ENCODE data around the gene COA6. TPM values are rescaled to one million over a fixed set of nuclear protein-coding genes. Genes with fewer than 3 reads are reported as not detected.
A peak's percentile ranks its signal among the peaks of the same experiment; 100 is the strongest.
"Not testable (repeated sequence)": the region's sequence is repeated elsewhere in the genome, so short reads cannot be mapped to it uniquely, and the experiment has no call there.

Gene COA6
- 14.3 TPM for total RNA-seq

- no peak for FAIRE-seq
- DNase-seq (ENCODE audit: low spot score in 2 of 2): peak; percentile 69 to 74
Observed at GRCh38 chr1:234373064-234373958, at the start of gene COA6. Gene COA6, plus strand, starts transcription at chr1:234373456. Its CDS starts 11 bp downstream, at chr1:234373467.

GRCh38 chr1:234324821-234325220, 48.4 kb upstream of the COA6 start:
- FAIRE-seq: no peak

GRCh38 chr1:234325878-234326496, 47.3 kb upstream of the COA6 start:
- DNase-seq (ENCODE audit: low spot score in 2 of 2): no peak
- no peak for FAIRE-seq

More at GRCh38 chr1:234324821-234325220, 48.4 kb upstream of the COA6 start:
- DNase-seq (ENCODE audit: low spot score in 2 of 2): no peak

GRCh38 chr1:234326497-234327366, 46.5 kb upstream of the COA6 start:
- FAIRE-seq: no peak
- DNase-seq (ENCODE audit: low spot score in 2 of 2): peak in 1 of 2 donors; percentile 33

GRCh38 chr1:234327577-234328164, 45.6 kb upstream of the COA6 start:
- DNase-seq (ENCODE audit: low spot score in 2 of 2) (no peak), FAIRE-seq (no peak)

GRCh38 chr1:234330843-234331215, 42.4 kb upstream of the COA6 start:
- FAIRE-seq (no peak), DNase-seq (ENCODE audit: low spot score in 2 of 2) (no peak)

- DNase-seq (ENCODE audit: low spot score in 2 of 2) (no peak), FAIRE-seq (no peak)
Observed at GRCh38 chr1:234331507-234331906, 41.7 kb upstream of the COA6 start.

GRCh38 chr1:234336359-234336758, 36.9 kb upstream of the COA6 start:
- no peak for FAIRE-seq

GRCh38 chr1:234337233-234337632, 36.0 kb upstream of the COA6 start:
- FAIRE-seq (no peak), DNase-seq (ENCODE audit: low spot score in 2 of 2) (no peak)

More at GRCh38 chr1:234336359-234336758, 36.9 kb upstream of the COA6 start:
- no peak for DNase-seq (ENCODE audit: low spot score in 2 of 2)

- FAIRE-seq: no peak
Observed at GRCh38 chr1:234340528-234340927, 32.7 kb upstream of the COA6 start.

GRCh38 chr1:234342774-234343173, 30.5 kb upstream of the COA6 start:
- FAIRE-seq (no peak), DNase-seq (ENCODE audit: low spot score in 2 of 2) (no peak)

More at GRCh38 chr1:234340528-234340927, 32.7 kb upstream of the COA6 start:
- no peak for DNase-seq (ENCODE audit: low spot score in 2 of 2)

GRCh38 chr1:234345237-234345636, 28.0 kb upstream of the COA6 start:
- FAIRE-seq (no peak), DNase-seq (ENCODE audit: low spot score in 2 of 2) (no peak)

- FAIRE-seq: no peak
Observed at GRCh38 chr1:234348964-234349363, 24.3 kb upstream of the COA6 start.

GRCh38 chr1:234355782-234356510, 17.3 kb upstream of the COA6 start:
- DNase-seq (ENCODE audit: low spot score in 2 of 2) (no peak), FAIRE-seq (no peak)

More at GRCh38 chr1:234348964-234349363, 24.3 kb upstream of the COA6 start:
- no peak for DNase-seq (ENCODE audit: low spot score in 2 of 2)

GRCh38 chr1:234356615-234357269, 16.5 kb upstream of the COA6 start:
- not testable (repeated sequence) for FAIRE-seq; DNase-seq (ENCODE audit: low spot score in 2 of 2)

- DNase-seq (ENCODE audit: low spot score in 2 of 2): no peak
- no peak for FAIRE-seq
Observed at GRCh38 chr1:234357831-234358230, 15.4 kb upstream of the COA6 start.

- DNase-seq (ENCODE audit: low spot score in 2 of 2): no peak
- FAIRE-seq: no peak
Observed at GRCh38 chr1:234361102-234361603, 12.1 kb upstream of the COA6 start.

- FAIRE-seq (no peak), DNase-seq (ENCODE audit: low spot score in 2 of 2) (no peak)
Observed at GRCh38 chr1:234362558-234362957, 10.7 kb upstream of the COA6 start.

Measured in frontal cortex (tissue), 4 donors.